ENCODE data around the gene MX1.
"Not testable (repeated sequence)": the region's sequence is repeated elsewhere in the genome, so short reads cannot be mapped to it uniquely, and the experiment has no call there.

MX1 gene

DNA sequence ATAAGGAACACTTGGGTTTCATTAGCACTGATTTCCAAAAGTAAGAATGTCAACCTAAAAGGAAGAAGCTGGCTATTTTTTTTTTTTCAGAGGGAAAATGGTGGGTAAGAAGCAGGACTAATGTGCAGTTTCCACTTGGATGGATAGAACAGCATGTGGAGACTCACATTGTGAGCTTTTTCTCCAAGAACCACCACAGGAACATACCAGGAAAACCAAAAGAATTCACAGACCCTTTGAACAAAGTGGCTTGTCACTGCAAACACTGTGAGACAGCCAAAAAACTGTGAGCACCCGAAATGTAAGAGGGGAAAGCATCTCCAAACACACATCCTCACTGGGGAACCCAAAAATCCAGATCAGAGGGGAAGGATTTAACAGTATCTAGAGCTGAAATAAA is 15.7 kb upstream of the MX1 start:
- DNase-seq, result no peak

DNA sequence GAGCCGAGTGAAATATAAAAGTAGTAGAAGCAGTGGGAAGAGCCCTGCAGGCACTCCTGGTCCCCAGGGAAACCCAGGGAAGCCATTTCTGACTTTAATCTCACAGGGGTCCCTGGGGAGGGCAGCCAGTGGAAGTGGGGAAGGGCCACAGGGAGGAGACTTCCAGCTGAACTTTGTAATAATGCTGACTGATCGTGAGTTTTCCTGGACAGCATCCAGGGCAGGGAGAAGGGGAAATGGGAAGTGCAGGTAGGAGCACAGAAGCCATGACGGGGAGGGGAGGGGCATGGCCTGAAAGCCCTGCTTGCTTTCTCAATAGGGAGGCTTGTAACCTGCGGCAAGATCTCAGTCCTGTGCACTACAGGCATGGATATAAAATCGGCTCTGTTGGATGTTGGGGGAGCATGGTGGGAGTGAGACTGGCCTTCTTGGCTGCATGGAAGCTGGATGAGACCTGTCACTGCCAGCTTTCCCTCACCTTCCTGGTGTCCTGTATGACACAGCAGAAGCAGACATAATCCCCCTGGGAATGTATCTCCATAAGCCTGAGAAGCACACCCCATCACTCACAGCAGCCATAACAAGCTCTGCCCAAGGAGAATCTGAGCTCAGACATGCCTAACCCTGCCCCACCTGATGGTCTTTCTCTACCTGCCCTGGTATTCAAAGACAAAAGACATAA is 15.1 kb upstream of the MX1 start:
- no peak for DNase-seq

DNA sequence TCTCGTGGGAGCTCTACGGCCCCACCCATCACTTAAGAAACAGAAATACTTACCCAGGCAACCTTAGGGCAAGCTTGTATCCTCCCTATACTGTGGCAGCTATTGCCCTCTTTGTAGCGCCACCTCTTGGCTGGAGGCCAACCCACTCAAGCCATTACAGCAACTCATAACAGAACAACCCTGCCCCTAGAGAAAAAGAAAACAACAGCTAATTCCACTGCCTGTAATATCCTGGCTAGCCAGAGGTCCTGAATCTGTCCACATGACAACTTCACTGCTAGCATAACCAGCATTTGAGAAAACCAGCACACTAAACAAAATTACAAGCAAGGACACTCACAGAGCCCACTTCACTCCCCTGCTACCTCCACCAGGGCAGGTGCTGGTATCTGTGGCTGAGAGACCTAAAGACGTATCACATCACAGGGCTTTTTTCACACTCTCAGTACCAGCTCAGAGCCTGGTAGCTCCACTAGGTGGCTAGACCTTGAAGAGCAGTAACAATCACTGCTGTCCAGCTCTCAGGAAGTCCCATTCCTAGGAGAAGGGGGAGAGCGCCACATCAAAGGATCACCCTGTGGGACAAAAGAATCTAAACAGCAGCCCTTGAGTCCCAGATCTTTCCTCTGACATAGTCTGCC is 14.5 kb upstream of the MX1 start:
- peak in 1 of 3 experiments; percentile 48 for DNase-seq

DNA sequence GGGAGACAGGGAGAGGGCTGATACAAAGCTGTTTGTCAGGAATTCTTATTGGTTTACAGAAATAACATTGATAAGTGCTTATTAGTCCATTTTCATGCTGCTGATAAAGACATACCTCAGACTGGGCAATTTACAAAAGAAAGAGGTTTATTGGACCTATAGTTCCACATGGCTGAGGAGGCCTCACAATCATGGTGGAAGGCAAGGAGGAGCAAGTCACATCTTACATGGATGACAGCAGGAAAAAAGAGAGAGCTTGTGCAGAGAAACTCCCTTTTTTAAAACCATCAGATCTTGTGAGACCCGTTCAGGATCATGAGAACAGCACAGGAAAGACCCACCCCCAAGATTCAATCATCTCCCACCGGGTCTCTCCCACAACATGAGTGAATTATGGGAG is 8.5 kb upstream of the MX1 start:
- DNase-seq, result not testable (repeated sequence)

DNA sequence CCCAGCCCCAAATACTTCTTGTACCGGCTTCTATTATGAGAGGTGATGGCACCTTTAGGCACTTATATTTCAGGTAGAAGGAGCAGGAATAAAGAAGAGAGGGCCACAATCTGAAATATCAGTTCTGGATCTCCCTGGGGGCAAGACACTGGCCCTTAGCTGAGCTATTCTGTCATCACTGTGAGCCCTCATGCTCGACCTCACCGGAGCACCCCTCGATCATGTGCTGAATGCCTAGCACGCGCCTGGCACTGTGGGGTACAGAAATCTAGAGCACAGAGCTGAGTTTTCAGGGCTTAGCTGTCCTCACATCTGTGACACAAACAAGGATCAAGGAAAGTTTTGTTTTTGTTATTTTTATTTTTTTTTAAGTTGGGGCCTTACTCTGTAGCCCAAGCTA is 7.6 kb upstream of the MX1 start:
- no peak for DNase-seq

DNA sequence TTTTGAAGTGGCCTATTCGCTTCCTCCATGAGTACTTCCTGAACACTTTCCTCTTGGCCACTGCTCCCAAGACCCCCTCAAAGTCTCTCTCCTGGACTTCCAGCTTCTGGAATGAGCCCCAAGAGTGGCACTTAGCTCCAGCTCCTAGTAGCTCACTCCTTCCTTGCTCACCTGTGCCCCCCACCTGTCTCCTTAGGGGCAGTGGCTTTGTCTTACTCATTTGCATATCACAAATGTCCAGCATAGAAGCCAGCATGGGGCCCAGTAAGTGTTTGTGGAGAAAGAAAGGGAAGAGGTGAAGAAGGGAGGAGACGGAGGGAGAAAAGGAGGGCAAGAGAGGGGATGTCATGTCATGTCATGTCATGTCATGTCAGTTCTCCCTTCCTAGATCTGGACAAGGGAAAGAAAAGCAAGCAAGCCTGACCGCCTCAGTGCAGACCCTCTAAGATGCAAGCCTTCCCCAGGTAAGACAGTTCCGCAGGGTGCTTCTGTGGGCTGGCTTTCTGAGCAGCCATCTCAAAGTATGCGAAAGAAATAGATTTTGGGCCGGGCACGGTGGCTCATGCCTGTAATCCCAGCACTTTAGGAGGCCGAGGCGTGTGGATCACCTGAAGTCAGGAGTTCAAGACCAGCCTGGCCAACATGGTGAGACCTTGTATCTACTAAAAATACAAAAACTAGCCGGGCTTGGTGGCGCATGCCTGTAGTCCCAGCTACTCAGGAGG is 6.9 kb upstream of the MX1 start:
- DNase-seq, result no peak

DNA sequence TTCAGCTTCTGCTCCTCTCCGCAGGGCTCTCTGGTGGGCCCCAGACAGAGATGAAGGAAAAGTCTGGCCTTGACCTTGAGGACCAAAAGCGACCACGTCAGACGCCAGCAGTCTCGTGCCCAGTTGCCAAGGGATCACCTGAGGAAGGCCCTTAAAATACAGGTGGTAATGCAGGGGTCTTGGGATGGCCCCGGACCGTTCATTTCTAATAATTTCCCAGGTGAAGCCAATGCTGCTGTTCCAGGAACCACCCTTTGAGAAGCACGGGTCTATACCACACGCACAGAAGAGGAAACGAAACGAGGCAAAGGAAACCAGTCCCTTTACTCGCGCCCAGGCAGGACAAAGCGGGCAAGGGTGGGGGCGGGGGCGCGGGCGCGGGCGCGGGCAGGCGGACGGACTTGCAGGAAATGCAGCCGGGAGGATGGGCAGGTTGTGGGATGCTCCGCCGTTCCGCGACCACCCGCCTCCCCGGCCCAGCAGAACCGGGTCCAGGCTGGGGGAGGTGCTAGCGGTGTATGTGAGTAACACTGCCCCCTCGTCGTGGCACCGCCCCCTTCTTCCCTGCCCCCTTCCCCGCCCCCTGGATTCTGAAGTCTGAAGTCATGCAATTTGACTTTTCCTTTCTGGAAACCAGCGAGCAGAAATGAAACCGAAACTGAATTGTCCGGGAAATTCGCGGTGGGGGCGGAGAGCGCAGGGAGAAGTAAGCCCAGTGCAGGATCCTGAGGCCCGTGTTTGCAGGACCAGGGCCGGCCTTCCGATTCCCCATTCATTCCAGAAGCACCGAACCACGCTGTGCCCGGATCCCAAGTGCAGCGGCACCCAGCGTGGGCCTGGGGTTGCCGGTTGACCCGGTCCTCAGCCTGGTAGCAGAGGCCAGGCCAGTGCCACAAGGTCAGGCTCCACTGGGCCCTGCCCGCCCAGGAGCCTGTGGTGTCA is 5.8 kb upstream of the MX1 start:
- peak; percentile 88 to 93 (median 91) for DNase-seq

DNA sequence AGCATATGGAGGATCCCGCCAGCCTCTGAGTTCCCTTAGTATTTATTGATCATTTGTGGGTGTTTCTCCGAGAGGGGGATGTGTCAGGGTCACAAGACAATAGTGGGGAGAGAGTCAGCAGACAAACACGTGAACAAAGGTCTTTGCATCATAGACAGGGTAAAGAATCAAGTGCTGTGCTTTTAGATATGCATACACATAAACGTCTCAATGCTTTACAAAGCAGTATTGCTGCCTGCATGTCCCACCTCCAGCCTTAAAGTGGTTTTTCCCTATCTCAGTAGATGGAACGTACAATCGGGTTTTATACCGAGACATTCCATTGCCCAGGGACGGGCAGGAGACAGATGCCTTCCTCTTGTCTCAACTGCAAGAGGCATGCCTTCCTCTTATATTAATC is 5.0 kb upstream of the MX1 start:
- peak in 1 of 3 experiments; percentile 9 for DNase-seq

DNA sequence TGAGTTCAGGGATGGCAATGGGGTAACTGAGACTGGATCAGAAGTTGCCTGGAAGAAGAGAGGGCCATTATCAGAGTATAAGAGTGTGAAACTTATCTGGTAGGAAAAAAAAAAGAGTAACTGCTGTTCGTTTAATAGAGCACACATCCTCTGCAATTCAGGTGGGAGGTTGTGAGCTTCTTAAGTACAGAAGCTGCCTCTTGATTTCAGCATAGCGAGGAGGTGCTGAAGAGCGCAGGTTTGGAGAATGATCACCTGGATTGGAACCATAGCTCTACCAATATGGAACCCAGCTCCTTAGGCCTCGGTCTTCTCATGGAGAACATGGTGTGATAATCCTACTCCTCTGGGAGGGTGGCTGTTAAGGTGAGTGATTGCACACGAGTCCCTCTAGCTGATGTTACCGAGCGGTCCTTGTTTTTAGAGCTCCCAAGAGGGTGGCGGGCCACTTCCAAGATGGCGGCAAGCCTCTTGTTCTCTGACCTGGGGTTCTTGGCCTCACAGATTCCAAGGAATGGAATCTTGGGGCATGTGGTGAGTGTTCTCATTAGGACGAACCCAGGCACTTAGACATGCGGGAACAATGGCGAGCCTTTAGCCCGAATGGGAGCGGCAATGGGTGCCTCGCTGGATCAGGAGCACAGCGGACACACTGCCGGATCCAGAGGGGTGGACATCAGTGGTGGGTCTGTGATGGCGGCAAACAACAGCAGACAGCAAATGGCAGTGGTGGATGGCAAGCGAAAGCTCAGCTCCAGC is 3.3 kb upstream of the MX1 start:
- no peak for DNase-seq

DNA sequence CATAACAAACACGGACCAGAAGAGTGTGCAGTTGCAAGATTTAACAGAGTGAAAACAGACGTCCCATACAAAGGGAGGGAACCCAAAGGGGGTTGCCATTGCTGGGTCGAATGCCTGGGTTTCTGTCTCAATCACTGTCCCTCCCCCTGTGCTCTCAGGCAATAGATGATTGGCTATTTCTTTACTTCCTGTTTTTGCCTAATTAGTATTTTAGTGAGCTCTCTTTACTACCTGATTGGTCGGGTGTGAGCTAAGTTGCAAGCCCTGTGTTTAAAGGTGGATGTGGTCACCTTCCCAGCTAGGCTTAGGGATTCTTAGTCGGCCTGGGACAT is 2.8 kb upstream of the MX1 start:
- DNase-seq, result not testable (repeated sequence)

DNA sequence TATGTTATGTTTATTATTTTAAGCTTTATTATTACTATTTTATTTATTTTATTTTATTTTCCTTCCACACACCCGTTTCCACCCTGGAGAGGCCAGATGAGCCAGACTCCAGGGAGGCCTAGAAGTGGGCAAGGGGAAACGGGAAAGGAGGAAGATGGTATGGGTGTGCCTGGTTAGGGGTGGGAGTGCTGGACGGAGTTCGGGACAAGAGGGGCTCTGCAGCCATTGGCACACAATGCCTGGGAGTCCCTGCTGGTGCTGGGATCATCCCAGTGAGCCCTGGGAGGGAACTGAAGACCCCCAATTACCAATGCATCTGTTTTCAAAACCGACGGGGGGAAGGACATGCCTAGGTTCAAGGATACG is 468 bp upstream of the MX1 start:
- DNase-seq, result no peak

DNA sequence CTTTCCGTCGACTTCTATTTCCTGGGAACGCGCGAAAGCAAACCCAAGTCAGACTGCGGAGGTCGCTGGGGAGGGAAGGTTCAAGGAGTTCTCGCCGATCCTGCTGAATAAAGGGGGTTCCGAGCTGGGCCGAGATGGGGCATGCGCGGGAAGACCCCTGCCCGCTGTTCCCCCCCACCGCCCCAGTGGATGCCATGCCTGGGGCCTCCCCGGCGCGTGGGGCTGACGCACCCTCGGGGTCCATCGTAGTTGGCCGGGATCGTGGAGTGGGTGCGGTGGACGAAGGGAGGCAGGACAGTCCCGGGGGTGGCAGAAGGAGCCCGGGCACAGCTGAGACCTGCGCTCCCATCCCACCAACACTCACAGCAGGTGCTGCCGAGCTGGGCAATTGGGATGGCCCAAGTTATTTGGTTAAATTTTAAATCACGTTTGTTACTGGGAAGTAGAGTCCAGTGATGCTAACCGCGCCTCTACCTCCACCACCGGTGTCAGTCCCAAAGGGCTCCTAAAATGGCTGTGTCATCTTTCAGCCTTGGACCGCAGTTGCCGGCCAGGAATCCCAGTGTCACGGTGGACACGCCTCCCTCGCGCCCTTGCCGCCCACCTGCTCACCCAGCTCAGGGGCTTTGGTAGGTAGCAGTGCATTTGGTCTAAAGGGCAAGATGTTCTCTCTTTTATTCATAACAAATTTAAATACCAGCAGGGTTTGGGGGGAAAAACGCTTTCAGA is 801 bp downstream of the MX1 start:
- no peak for DNase-seq

DNA sequence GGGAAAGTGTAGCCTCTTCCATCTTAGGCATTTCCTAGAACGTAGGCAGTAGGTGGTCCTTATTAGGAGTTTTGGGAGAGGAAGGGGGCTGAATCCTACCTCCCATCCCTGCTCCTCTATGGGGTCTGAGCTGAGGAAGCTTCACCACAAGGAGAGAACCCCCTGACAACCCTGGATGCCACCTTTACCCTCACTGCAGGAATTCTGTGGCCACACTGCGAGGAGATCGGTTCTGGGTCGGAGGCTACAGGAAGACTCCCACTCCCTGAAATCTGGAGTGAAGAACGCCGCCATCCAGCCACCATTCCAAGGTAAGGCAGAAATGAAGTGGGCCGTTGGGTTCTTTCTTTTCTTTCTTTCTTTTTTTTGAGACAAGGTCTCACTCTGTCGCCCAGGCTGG is 1.5 kb downstream of the MX1 start:
- no peak for DNase-seq

DNA sequence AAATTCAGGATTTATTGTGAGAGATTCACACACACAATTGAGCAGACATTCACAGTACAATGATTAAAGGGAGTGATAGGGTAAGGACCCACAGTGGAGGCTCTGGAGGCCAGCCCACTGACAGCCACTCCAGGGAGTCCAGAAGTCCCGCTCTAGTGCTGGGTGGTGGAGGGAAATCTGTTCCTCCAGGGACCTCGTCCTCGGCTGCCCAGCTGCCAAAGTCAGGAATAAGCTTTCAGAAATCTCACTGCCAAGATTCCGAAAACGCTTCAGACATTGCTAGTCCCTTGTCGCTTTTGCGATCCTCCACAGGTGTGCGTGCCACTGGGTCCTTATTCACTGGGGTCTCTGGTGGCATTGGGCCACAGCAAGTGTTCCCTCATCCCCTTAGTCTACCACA is 2.3 kb downstream of the MX1 start:
- DNase-seq, result no peak

DNA sequence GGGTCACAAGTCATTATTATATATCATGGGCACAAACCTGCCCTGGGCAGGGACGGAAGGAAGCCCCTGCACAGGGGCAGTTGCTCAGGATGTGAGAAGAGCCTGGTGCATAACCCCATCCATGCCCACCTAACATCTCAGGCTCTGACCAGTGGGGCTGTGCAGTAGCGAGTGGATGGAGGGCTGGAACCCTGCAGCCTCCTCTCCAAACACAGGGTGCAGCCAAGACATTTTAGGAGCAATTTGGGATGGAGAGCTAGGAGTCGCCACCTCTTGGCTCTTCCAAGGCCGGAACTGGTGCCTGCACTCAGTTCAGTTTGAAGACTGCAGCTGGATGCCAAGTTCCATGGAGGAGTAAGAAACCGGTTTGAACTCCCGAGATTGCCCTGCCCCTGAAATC is 2.8 kb downstream of the MX1 start:
- no peak for DNase-seq

DNA sequence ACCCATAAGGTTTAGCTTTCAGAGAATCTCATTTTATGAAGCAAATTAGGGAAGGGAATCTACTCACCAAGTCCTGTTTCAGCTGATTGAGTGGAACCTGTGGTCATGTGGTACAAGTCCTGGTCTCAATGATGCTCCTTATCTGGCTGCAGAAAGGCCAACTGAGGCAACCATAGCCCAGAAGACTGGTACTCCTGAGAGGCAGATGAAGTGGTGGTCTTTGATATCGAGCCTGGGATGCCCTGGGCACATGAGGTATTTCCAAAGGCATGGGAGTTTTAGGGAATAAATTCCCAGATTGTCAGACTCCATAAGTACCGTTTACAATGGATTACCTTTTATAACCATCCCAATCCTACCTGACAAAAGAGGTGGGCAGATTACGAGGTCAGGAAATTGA is 3.3 kb downstream of the MX1 start:
- DNase-seq, result no peak

DNA sequence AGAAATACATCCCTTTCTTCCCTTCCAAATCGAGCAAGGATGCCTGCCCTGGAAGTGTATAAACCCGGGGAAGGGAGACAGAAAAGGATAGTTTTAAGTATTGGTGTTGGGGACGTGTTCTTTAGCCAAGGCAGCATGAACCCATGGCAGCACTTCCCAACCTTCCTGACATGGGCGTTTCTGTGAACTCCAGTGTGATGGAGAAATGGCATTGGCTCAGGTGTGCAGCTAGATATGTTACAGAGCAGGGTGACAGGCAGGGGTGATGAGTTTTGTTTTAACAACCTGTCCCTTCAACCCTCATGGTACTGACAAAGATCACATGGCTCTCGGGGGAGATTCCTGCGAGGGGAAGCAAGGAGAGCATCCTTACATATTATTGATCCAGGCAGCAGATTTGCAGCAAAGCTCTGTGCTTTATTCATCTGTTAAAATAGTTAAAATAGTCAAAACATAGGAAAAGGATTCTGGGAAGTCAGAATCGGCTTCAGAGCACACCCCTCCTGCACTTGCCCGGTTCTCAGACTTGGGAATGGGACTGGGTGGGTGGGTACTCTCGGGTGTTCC is 4.0 kb downstream of the MX1 start:
- no peak for DNase-seq

DNA sequence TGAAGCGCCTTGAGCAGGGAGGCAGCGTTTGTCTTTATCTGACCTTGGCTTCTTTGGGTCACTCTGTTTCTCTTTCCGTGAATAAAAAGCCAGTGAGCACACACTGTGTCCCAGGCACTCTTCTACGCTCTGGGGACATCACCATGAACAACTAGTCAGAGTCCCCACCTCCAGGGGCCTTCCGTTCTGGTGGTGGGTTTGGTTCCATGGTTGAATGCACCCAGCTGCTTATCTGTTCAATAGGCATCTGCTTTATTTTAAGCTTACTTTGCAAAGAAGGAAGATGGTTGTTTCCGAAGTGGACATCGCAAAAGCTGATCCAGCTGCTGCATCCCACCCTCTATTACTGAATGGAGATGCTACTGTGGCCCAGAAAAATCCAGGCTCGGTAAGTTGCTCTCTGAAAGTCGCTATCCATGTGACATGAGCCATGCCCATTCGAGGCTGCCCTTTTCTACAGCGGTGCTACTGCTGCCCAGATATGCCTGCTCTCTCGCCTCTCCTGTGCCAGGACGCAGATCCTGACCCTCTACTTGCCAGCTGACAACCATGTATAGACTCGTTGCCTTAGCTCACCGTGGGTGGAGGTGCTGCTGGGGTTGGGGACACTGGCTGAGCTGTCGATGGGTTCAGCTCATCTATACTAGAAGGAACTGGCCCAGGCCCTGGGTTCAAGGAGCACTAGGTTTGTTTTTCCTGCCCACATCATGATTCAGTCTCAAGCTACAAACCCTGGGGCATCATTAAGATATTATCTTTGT is 5.9 kb downstream of the MX1 start:
- no peak for DNase-seq

DNA sequence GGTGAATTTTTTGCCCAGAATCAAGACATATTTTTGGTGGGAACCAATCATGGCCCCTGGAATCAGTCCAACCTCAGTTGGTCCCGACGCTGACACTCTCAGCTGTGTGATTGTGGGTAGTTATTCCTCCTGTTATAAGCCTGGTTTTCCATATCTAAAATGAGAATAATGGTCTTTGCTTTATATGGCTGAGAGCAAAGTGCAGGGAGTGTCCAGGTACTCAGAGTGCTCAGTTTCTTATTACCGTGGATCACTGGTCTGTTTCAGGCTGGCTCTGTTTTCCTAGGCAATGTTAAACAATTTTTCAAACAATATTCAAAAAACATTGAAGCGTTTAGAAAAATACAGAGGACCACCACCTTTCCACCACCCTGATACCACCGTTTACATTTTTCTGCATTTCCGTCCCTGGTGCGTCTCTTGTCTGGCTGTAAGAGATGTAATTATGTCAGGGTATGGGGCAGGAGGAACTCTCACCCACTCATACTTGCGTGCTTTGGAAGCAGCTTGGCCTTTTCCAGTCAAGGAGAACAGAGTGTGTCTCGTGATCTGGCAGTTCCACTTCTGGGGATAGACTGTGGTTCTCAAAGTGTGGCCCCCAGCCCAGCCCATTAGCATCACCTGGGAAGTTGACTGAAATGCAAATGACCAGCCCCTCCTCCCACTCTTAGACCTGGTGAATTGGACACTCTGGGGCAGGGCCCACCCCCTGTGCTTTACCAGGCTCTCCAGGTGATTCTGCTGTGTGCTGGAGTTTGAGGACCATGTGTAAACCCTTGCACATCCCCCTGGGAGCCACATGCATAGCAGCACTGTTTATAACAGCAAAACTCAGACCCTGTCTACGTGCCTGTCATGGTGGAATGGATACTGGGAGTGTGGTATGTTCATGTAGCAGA is 6.8 kb downstream of the MX1 start:
- DNase-seq, result peak in 1 of 3 experiments; percentile 73

DNA sequence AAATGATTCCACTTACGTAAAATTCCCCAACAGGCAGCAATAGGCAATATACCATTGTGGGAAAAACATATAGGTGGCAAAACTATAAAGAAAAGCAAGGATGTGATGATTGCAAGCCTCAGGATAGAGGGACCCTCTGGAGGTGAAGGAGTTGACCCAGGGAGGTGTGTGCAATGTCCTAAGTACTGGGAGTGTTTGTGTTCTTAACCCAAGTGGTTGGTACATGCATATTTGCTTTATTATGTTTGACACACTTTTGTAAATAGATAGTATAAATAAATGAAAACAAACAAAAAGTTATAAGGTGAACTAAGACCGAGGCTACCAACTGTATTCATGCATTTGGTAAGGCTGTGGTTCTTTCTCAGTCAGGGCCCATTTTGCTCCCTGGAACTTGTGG is 7.5 kb downstream of the MX1 start:
- no peak for DNase-seq
